ENCODE data around the gene ARAP2.

DNA sequence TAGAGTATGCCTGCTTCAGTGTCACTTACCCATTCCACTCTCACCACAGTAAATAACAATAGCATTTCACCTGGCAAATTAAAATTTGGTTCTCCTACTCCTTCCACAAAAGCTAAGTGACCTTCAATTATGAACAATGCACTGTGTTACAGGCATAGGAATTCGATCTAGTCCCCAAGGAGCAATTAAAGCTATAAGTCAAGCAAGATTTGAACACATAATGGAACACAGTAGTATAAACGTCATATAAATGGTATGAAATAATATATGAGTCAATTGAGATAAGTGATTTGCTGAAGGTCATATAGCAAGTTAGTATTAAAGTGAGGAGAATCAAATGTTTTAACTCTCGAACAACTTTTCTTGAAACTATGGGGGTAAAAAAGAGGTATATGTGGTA lies 65.8 kb downstream of the ARAP2 start:
- no peak for TF ChIP-seq POLR2A (IDR thresholded peaks at IDR 0.05; ENCODE audit: low read depth, low read length)
- TF ChIP-seq TAF1 (IDR thresholded peaks at IDR 0.05; ENCODE audit: borderline replicate concordance, low read depth, low read length): no peak
